Panc1 (cell line): ENCODE results near the gene CES2. TPM values are rescaled to one million over a fixed set of nuclear protein-coding genes. Genes with fewer than 3 reads are reported as not detected.

Experiments
- ATAC-seq: fragments of 200-7000 bp; cut with Tn5 transposase; 2 replicates; pipeline ENCODE4 v1.9.1; 2020; ENCODE audit warnings: mild to moderate bottlenecking, moderate library complexity
- BruUV-seq: library from RNA; stranded (reverse); fragments of 400-500 nt; replicated peaks from 2 replicates; lab custom pipeline; 2021; lab: Mats Ljungman, UMichigan
- CTCF ChIA-PET: fragments of 300-600 bp; sonication (Branson Sonifier 250); formaldehyde crosslinking; loops from one replicate; lab custom pipeline; 2022; ENCODE audit warnings: antibody characterized with exemption; lab: Charles Lee
- POLR2A ChIA-PET: fragments of 300-600 bp; sonication (Branson Sonifier 250); formaldehyde crosslinking; loops from one replicate; lab custom pipeline; 2022; ENCODE audit warnings: antibody characterized with exemption; lab: Charles Lee
- DNase-seq: peaks from one replicate; pipeline ENCODE4 v3.0.0-alpha.2; 2010; ENCODE audit warnings: low read depth, low spot score
- H3K27ac ChIP-seq: 2 replicates; pipeline ENCODE4 v1.5.1; 2011; ENCODE audit warnings: mild to moderate bottlenecking, low read length, inconsistent platforms
- H3K27me3 ChIP-seq: fragments of 200-500 bp; sonication (Bioruptor generic); 2 replicates; pipeline ENCODE4 v1.6.0; 2014; ENCODE audit warnings: low read length, inconsistent platforms; ENCODE audit not compliant: control insufficient read depth, insufficient read depth
- H3K36me3 ChIP-seq: fragments of 200-500 bp; sonication (Bioruptor generic); 2 replicates; pipeline ENCODE4 v1.5.1; 2014; ENCODE audit warnings: inconsistent platforms, mild to moderate bottlenecking, low read length, moderate library complexity; ENCODE audit not compliant: control insufficient read depth, insufficient read depth
- H3K4me1 ChIP-seq: 2 replicates; pipeline ENCODE4 v1.5.1; 2011; ENCODE audit warnings: inconsistent platforms, mild to moderate bottlenecking, low read length, moderate library complexity; ENCODE audit not compliant: control insufficient read depth, insufficient read depth
- H3K4me3 ChIP-seq, 2 experiments: 2 replicates each; pipeline ENCODE4 v1.5.1; 2011 to 2012; ENCODE audit warnings: low read depth in 2 of 2, low read length in 2 of 2, mild to moderate bottlenecking in 2 of 2, inconsistent platforms in 1 of 2, moderate library complexity in 1 of 2
- H3K9me3 ChIP-seq: fragments of 200-500 bp; sonication (Bioruptor generic); 2 replicates; pipeline ENCODE4 v1.5.1; 2014; ENCODE audit warnings: low read depth, mild to moderate bottlenecking, inconsistent platforms, low read length, moderate library complexity; ENCODE audit not compliant: control insufficient read depth, insufficient read depth
- CTCF ChIP-seq: fragments of 450-650 bp; IDR thresholded peaks from 2 replicates; pipeline ENCODE4 v1.5.1; 2017; ENCODE audit warnings: mild to moderate bottlenecking
- POLR2AphosphoS5 ChIP-seq: IDR thresholded peaks from 2 replicates; pipeline ENCODE4 v1.6.1; 2012; ENCODE audit warnings: mild to moderate bottlenecking, low read depth, low read length, moderate library complexity
- REST ChIP-seq, 2 experiments: IDR thresholded peaks; 2 replicates each; pipeline ENCODE4 v1.6.1; 2011 to 2012; ENCODE audit warnings: low read depth in 2 of 2, control low read depth in 1 of 2, low read length in 1 of 2, mild to moderate bottlenecking in 1 of 2, moderate library complexity in 1 of 2; ENCODE audit not compliant: insufficient read depth in 1 of 2
- SIN3A ChIP-seq: IDR thresholded peaks from 2 replicates; pipeline ENCODE4 v1.6.1; 2012; ENCODE audit warnings: low read depth, mild to moderate bottlenecking, low read length, moderate library complexity, borderline replicate concordance; ENCODE audit not compliant: insufficient read depth
- TCF7L2 ChIP-seq: IDR thresholded peaks from 2 replicates; pipeline ENCODE4 v1.6.1; 2011; ENCODE audit warnings: mild to moderate bottlenecking, low read depth, low read length, inconsistent platforms
- in situ Hi-C: cut with HindIII; loops from 2 replicates; pipeline ENCODE4 v1.10.0; 2016; ENCODE audit warnings: low sequenced_read_pairs, low pct_unique_long_range_greater_than_20kb
- intact Hi-C: fragments of 100-400 bp; cut with micrococcal nuclease; formaldehyde crosslinking; loops from one replicate; pipeline ENCODE4 v1.10.0; 2022; ENCODE audit not compliant: unreplicated experiment
- total RNA-seq: library from RNA; stranded (reverse); gene quantifications from one replicate; pipeline ENCODE4 v1.2.1, GENCODE V29; 2021; ENCODE audit not compliant: unreplicated experiment

Gene CES2
- total RNA-seq, 1 experiment from 2014 or later: 26.3 TPM

GRCh38 chr16:66911801-66912200 is 23.5 kb upstream of the CES2 start:
- TF ChIP-seq POLR2AphosphoS5: no peak
- no peaks in the 10 kb centered on the region for H3K27me3 ChIP-seq
- no peaks in the 10 kb centered on the region for H3K4me1 ChIP-seq
- H3K9me3 ChIP-seq: no peaks in the 10 kb centered on the region
- H3K4me3 ChIP-seq: no peak overlapping the region
- ChIA-PET CTCF (no interaction called here), POLR2A (no interaction called here)
- in situ Hi-C loops (no loop called here), intact Hi-C loops (no loop called here)
- ATAC-seq (no peak), DNase-seq (no peak)
- H3K36me3 ChIP-seq: no peaks in the 10 kb centered on the region
- no peak overlapping the region for H3K27ac ChIP-seq
- no TSS peak for BruUV-seq

GRCh38 chr16:66913081-66913480 is 22.2 kb upstream of the CES2 start:
- Histone ChIP-seq H3K4me3 (no peak overlapping the region), H3K9me3 (no peaks in the 10 kb centered on the region), H3K27me3 (no peaks in the 10 kb centered on the region), H3K4me1 (no peaks in the 10 kb centered on the region), H3K36me3 (no peaks in the 10 kb centered on the region), H3K27ac (no peak overlapping the region)
- no peak for TF ChIP-seq TCF7L2
- no peak for TF ChIP-seq POLR2AphosphoS5
- TF ChIP-seq SIN3A: no peak
- peak; percentile 42 to 56; a peak in 1 of 4 replicates for TF ChIP-seq REST (IDR thresholded peaks at IDR 0.05; ENCODE audit: insufficient read depth in 1 of 2, low read depth in 2 of 2, low read length in 1 of 2)
- no peak for TF ChIP-seq CTCF
- ChIA-PET CTCF (interaction anchor here (0.7 kb wide), 1 partner anchor 8 kb away, joined by 4 read pairs; no protein-coding TSS in a partner anchor), POLR2A (no interaction called here)
- DNase-seq: no peak
- intact Hi-C loops: no loop called here
- in situ Hi-C loops: no loop called here
- BruUV-seq: no TSS peak
- no peak for ATAC-seq

DNA sequence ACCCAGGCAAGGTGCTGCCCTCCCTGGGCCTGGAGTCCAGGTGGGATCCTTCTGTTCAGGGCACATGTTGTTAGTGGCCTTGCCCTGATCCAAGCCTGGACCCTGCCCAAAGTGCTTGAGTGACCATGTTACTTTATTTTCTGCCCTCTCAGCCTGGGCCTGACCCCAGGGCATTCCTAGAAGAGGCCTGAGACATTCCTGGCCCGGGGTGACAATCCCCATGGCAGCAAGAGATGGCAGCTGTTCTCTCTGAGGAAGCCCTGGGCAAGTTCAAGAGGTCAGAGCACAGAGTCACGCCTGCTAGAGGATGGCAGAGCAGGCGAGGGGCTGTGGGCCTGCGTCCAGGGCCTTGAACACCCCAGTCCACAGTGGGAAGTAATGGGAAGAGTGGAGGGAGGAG is 21.6 kb upstream of the CES2 start:
- DNase-seq (no peak), ATAC-seq (no peak)
- H3K9me3 ChIP-seq: no peaks in the 10 kb centered on the region
- CTCF ChIA-PET: no interaction called here
- POLR2A ChIA-PET: no interaction called here
- H3K27ac ChIP-seq: no peak overlapping the region
- no peaks in the 10 kb centered on the region for H3K27me3 ChIP-seq
- TF ChIP-seq POLR2AphosphoS5: no peak
- no peak for TF ChIP-seq REST (IDR thresholded peaks at IDR 0.05; ENCODE audit: insufficient read depth in 1 of 2, low read depth in 2 of 2, low read length in 1 of 2)
- no peak for TF ChIP-seq CTCF
- no peak for TF ChIP-seq TCF7L2
- no peak for TF ChIP-seq SIN3A
- H3K36me3 ChIP-seq: no peaks in the 10 kb centered on the region
- in situ Hi-C loops: no loop called here
- intact Hi-C loops: no loop called here
- H3K4me1 ChIP-seq: no peaks in the 10 kb centered on the region
- BruUV-seq: no TSS peak
- H3K4me3 ChIP-seq: no peak overlapping the region
